AG04450 (cell line): ENCODE results near the gene CDH22. TPM values are rescaled to one million over a fixed set of nuclear protein-coding genes. Genes with fewer than 3 reads are reported as not detected.

Source experiments
- CTCF ChIA-PET: fragments of 300-600, 350-600 bp; formaldehyde crosslinking; extraction: SDS; loops from one replicate; lab custom pipeline; 2022; ENCODE audit warnings: antibody characterized with exemption, inconsistent platforms; lab: Charles Lee
- POLR2A ChIA-PET: fragments of 350-600 bp; formaldehyde crosslinking; extraction: SDS; loops from one replicate; lab custom pipeline; 2021; ENCODE audit warnings: antibody characterized with exemption, inconsistent platforms; lab: Yijun Ruan, JAX
- DNase-seq: peaks from one replicate; pipeline ENCODE4 v3.0.0-alpha.2; 2011; ENCODE audit warnings: low read depth, low spot score
- H3K27ac ChIP-seq: one replicate; pipeline ENCODE4 v1.5.1; 2012; ENCODE audit warnings: low read depth, low read length, control low read depth
- H3K27me3 ChIP-seq: one replicate; pipeline ENCODE4 v1.6.0; 2012; ENCODE audit warnings: low read length; ENCODE audit not compliant: control insufficient read depth, insufficient read depth
- H3K4me3 ChIP-seq: 2 replicates; pipeline ENCODE4 v1.5.1; 2011; ENCODE audit warnings: mild to moderate bottlenecking, low read depth, low read length, control low read depth
- H3K9me3 ChIP-seq: 2 replicates; pipeline ENCODE4 v1.5.1; 2012; ENCODE audit warnings: low read length; ENCODE audit not compliant: control insufficient read depth, insufficient read depth
- polyA plus RNA-seq: library from polyadenylated mRNA; depleted of rRNA; stranded (reverse); fragments of >200 nt; gene quantifications from 2 replicates; pipeline ENCODE4 v1.2.3, GENCODE V29; 2011
- TF ChIP-seq, protein P1 (sequence below): IDR thresholded peaks from 2 replicates; pipeline ENCODE4 v1.5.1; 2011; ENCODE audit warnings: low read depth, low read length, control low read depth, inconsistent platforms

CDH22 gene
- polyA plus RNA-seq, 1 experiment, result not detected

- H3K9me3 ChIP-seq, result no peaks in the 10 kb centered on the region; the same call in 1 of the 2 replicates
- no peak overlapping the region for H3K4me3 ChIP-seq
- ChIA-PET POLR2A (interaction anchor here (1.5 kb wide), 1 partner anchor 30 kb away, joined by 4 read pairs; no protein-coding TSS in a partner anchor), CTCF (no interaction called here)
- no peak overlapping the region for H3K27ac ChIP-seq
- TF ChIP-seq, protein P1, sequence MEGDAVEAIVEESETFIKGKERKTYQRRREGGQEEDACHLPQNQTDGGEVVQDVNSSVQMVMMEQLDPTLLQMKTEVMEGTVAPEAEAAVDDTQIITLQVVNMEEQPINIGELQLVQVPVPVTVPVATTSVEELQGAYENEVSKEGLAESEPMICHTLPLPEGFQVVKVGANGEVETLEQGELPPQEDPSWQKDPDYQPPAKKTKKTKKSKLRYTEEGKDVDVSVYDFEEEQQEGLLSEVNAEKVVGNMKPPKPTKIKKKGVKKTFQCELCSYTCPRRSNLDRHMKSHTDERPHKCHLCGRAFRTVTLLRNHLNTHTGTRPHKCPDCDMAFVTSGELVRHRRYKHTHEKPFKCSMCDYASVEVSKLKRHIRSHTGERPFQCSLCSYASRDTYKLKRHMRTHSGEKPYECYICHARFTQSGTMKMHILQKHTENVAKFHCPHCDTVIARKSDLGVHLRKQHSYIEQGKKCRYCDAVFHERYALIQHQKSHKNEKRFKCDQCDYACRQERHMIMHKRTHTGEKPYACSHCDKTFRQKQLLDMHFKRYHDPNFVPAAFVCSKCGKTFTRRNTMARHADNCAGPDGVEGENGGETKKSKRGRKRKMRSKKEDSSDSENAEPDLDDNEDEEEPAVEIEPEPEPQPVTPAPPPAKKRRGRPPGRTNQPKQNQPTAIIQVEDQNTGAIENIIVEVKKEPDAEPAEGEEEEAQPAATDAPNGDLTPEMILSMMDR, result no peak
- no peak for DNase-seq
- H3K27me3 ChIP-seq, result peaks cover 73% of the 10 kb centered on the region
These were observed 25.1 kb upstream of the CDH22 start for GRCh38 chr20:46333161-46333991.

DNA sequence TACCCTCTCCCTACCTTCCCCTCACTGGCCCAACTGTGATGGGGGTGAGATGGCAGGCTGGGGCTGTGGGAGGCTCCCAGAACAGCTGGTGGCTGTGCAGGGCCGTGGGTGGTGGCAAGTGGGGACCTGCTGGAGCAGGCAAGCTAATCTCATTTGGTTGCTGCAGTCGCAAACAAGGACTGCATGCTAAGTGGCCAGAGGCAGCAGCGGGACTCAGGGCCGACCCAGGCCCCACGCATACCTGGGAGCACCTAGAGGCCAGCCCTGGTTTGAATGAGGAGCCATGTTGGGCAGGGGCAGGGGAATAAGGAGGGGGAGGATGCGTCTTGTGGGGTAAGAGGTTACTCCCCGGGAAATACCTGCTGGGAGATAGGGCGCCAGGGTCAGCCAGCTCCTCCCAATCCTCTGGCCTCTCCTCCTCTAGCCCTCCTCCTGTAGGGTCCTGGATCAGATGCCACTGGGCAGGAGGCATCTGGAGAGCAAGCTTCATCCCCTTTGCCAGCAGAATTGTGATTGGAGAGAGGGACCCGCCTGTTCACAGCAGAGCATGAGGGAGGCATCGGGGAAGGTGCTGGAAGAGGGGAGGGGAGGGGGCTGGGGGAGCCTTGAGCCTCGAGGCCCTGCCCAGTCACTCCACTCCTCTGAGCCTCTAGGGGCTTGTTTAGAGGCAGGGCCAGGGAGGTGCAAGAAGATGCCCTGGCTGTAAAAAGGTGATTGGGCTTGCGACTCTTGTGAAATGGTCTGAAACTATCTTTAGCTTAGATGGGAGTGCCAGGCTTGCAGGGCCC is 24.3 kb upstream of the CDH22 start:
- TF ChIP-seq, protein P1, result no peak
- POLR2A ChIA-PET, result interaction anchor here (1.5 kb wide), 1 partner anchor 31 kb away, joined by 4 read pairs; no protein-coding TSS in a partner anchor
- H3K9me3 ChIP-seq, result no peaks in the 10 kb centered on the region; the same call in 1 of the 2 replicates
- H3K27ac ChIP-seq, result no peak overlapping the region
- H3K4me3 ChIP-seq, result no peak overlapping the region
- DNase-seq, result no peak
- CTCF ChIA-PET, result interaction anchor here (1.2 kb wide), 1 partner anchor 26 kb away, joined by 3 read pairs; no protein-coding TSS in a partner anchor
- H3K27me3 ChIP-seq, result peaks cover 67% of the 10 kb centered on the region

GRCh38 chr20:46331611-46332361 is 23.5 kb upstream of the CDH22 start:
- DNase-seq, result no peak
- TF ChIP-seq, protein P1, result no peak
- H3K9me3 ChIP-seq, result no peaks in the 10 kb centered on the region; the same call in 1 of the 2 replicates
- H3K27me3 ChIP-seq, result peaks cover 64% of the 10 kb centered on the region
- no peak overlapping the region for H3K4me3 ChIP-seq
- ChIA-PET POLR2A (interaction anchor here (1.5 kb wide), 1 partner anchor 32 kb away, joined by 4 read pairs; no protein-coding TSS in a partner anchor), CTCF (interaction anchor here (1.0 to 1.2 kb wide), 3 partner anchors 17 to 27 kb away, joined by 3 to 4 read pairs (median 3); no protein-coding TSS in a partner anchor)
- H3K27ac ChIP-seq, result no peak overlapping the region

DNA sequence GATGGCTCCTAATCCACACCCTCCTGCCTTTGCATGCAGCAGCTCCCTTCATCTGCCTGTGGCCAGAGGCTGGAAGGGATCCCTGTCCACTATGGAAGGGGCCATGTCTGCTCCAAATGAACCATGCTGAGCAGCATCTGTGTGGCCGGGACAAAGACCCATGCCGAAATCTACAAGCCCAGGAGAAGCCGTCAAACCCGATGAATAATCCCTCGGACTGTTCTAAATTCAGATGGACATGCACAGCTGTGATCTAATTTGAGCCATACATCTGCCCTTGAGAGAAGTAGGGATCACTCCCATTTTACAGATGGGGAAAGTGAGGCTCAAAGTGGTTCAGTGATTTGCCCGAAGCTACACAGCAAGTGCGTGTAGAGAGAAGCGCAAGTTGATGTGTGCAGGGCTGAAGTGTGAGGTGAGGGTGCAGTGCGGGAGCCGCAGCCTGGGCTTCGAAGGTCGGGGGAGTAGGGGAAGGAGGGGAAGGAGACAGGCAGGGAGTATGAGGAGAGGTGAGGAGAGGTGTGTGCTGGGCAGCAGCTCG is 22.6 kb upstream of the CDH22 start:
- Histone ChIP-seq H3K4me3 (no peak overlapping the region), H3K9me3 (no peaks in the 10 kb centered on the region; the same call in 1 of the 2 replicates), H3K27ac (no peak overlapping the region), H3K27me3 (peaks cover 67% of the 10 kb centered on the region)
- CTCF ChIA-PET, result interaction anchor here (1.0 to 1.1 kb wide), 2 partner anchors 18 to 26 kb away, joined by 3 to 4 read pairs; no protein-coding TSS in a partner anchor
- TF ChIP-seq, protein P1, result no peak
- DNase-seq, result no peak
- POLR2A ChIA-PET, result no interaction called here
